GM21390 (cell line): ENCODE measurements around the gene NYAP2.

Experiments used
- ATAC-seq: cut with Tn5 transposase; IDR thresholded peaks from one replicate; pipeline ENCODE4 v1.9.1; 2021; ENCODE audit not compliant: unreplicated experiment

Gene NYAP2

GRCh38 chr2:225536036-225536435, 136.5 kb downstream of the NYAP2 start:
- ATAC-seq, result no peak

- ATAC-seq, result no peak
Observed at GRCh38 chr2:225543626-225544025, 144.1 kb downstream of the NYAP2 start.

- ATAC-seq, result no peak
Observed at GRCh38 chr2:225556461-225556860, 157.0 kb downstream of the NYAP2 start.

- no peak for ATAC-seq
Observed at GRCh38 chr2:225558399-225559071, 159.0 kb downstream of the NYAP2 start.

- ATAC-seq, result no peak
Observed at GRCh38 chr2:225559072-225559415, 159.5 kb downstream of the NYAP2 start.

- no peak for ATAC-seq
Observed at GRCh38 chr2:225566798-225567197, 167.3 kb downstream of the NYAP2 start.

GRCh38 chr2:225569995-225570394, 170.5 kb downstream of the NYAP2 start:
- no peak for ATAC-seq

GRCh38 chr2:225573603-225574002, 174.1 kb downstream of the NYAP2 start:
- no peak for ATAC-seq

GRCh38 chr2:225574582-225575138, 175.2 kb downstream of the NYAP2 start:
- no peak for ATAC-seq

- no peak for ATAC-seq
Observed at GRCh38 chr2:225581135-225581534, 181.6 kb downstream of the NYAP2 start.

GRCh38 chr2:225581906-225582305, 182.4 kb downstream of the NYAP2 start:
- ATAC-seq, result no peak

GRCh38 chr2:225582355-225583116, 183.0 kb downstream of the NYAP2 start:
- no peak for ATAC-seq

- no peak for ATAC-seq
Observed at GRCh38 chr2:225584796-225585195, 185.3 kb downstream of the NYAP2 start.

GRCh38 chr2:225590932-225591331, 191.4 kb downstream of the NYAP2 start:
- no peak for ATAC-seq

- ATAC-seq, result no peak
Observed at GRCh38 chr2:225597911-225598310, 198.4 kb downstream of the NYAP2 start.

GRCh38 chr2:225598426-225598825, 198.9 kb downstream of the NYAP2 start:
- no peak for ATAC-seq

- ATAC-seq, result no peak
Observed at GRCh38 chr2:225598897-225599296, 199.4 kb downstream of the NYAP2 start.

- no peak for ATAC-seq
Observed at GRCh38 chr2:225599856-225600255, 200.3 kb downstream of the NYAP2 start.

- peak; percentile 65 for ATAC-seq
Observed at GRCh38 chr2:225600444-225600843, 200.9 kb downstream of the NYAP2 start.

GRCh38 chr2:225600865-225601264, 201.4 kb downstream of the NYAP2 start:
- no peak for ATAC-seq

- no peak for ATAC-seq
Observed at GRCh38 chr2:225602205-225602604, 202.7 kb downstream of the NYAP2 start.

GRCh38 chr2:225608136-225608535, 208.6 kb downstream of the NYAP2 start:
- no peak for ATAC-seq
